Liver (tissue), 9 donors: ENCODE results near the gene RNF144B. TPM values are rescaled to one million over a fixed set of nuclear protein-coding genes. Genes with fewer than 3 reads are reported as not detected.

Source experiments
- DNase-seq: peaks from one replicate; pipeline ENCODE4 v3.0.0-alpha.2; 2017; ENCODE audit warnings: low spot score
- H3K27ac ChIP-seq, 2 donors: one replicate each; pipeline ENCODE4 v1.7.0; 2013; ENCODE audit warnings: inconsistent platforms in 2 of 2, low read length in 2 of 2, control low read depth in 1 of 2, low read depth in 1 of 2, mild to moderate bottlenecking in 1 of 2
- H3K27me3 ChIP-seq, 4 donors: one replicate each; pipeline versions ENCODE4 v1.6.1 to v1.7.0; 2013; ENCODE audit warnings: low read length in 3 of 4, inconsistent platforms in 1 of 4, mild to moderate bottlenecking in 1 of 4, moderate library complexity in 1 of 4; ENCODE audit not compliant: control insufficient read depth in 4 of 4, insufficient read depth in 4 of 4
- H3K36me3 ChIP-seq, 4 donors: one replicate each; pipeline versions ENCODE4 v1.6.1 to v1.7.0; 2013; ENCODE audit warnings: low read length in 3 of 4, mild to moderate bottlenecking in 3 of 4, low read depth in 1 of 4, moderate library complexity in 1 of 4; ENCODE audit not compliant: control insufficient read depth in 4 of 4, insufficient read depth in 3 of 4
- H3K4me1 ChIP-seq, 4 donors: one replicate each; pipeline versions ENCODE4 v1.6.1 to v1.7.0; 2013; ENCODE audit warnings: low read length in 3 of 4, mild to moderate bottlenecking in 3 of 4, moderate library complexity in 1 of 4; ENCODE audit not compliant: control insufficient read depth in 4 of 4, insufficient read depth in 4 of 4
- H3K4me3 ChIP-seq, 3 donors: one replicate each; pipeline versions ENCODE4 v1.6.1 to v1.7.0; 2013; ENCODE audit warnings: low read length in 3 of 3, control low read depth in 1 of 3, low read depth in 1 of 3, mild to moderate bottlenecking in 1 of 3
- H3K9ac ChIP-seq, 2 donors: one replicate each; pipeline ENCODE4 v1.7.0; 2013; ENCODE audit warnings: low read length in 2 of 2, mild to moderate bottlenecking in 2 of 2, moderate library complexity in 2 of 2, control low read depth in 1 of 2, low read depth in 1 of 2
- H3K9me3 ChIP-seq, 4 donors: one replicate each; pipeline versions ENCODE4 v1.6.1 to v1.7.0; 2013; ENCODE audit warnings: low read length in 3 of 4; ENCODE audit not compliant: control insufficient read depth in 4 of 4
- ATF3 ChIP-seq: IDR thresholded peaks from 2 replicates; pipeline ENCODE4 v1.6.1; 2016; ENCODE audit warnings: antibody characterized with exemption
- CTCF ChIP-seq: fragments of 150-350 bp; IDR thresholded peaks from 2 replicates; pipeline ENCODE4 v1.5.1; 2017; ENCODE audit warnings: improper control_type of control experiment, low read depth, low read length; ENCODE audit not compliant: missing input control
- EGR1 ChIP-seq, 2 donors: IDR thresholded peaks; 2 replicates each; pipeline ENCODE4 v1.6.1; 2016 to 2018; ENCODE audit warnings: antibody characterized with exemption in 2 of 2, low read depth in 2 of 2
- FOXA1 ChIP-seq: IDR thresholded peaks from 2 replicates; pipeline ENCODE4 v1.6.1; 2016; ENCODE audit warnings: antibody characterized with exemption
- HNF4A ChIP-seq, 2 donors: conservative IDR thresholded peaks; 2 replicates each; pipeline ENCODE4 v1.6.1; 2016; ENCODE audit warnings: antibody characterized with exemption in 2 of 2, mild to moderate bottlenecking in 2 of 2
- HNF4G ChIP-seq: IDR thresholded peaks from 2 replicates; pipeline ENCODE4 v1.6.1; 2016; ENCODE audit warnings: antibody characterized with exemption
- JUND ChIP-seq, 2 donors: IDR thresholded peaks; 2 replicates each; pipeline ENCODE4 v1.6.1; 2016; ENCODE audit warnings: antibody characterized with exemption in 2 of 2
- RAD21 ChIP-seq, 2 donors: IDR thresholded peaks; 2 replicates each; pipeline ENCODE4 v1.6.1; 2016; ENCODE audit warnings: antibody characterized with exemption in 2 of 2, mild to moderate bottlenecking in 2 of 2
- REST ChIP-seq: IDR thresholded peaks from 2 replicates; pipeline ENCODE4 v1.6.1; 2016; ENCODE audit warnings: antibody characterized with exemption, mild to moderate bottlenecking
- RXRA ChIP-seq, 2 donors: IDR thresholded peaks; 2 replicates each; pipeline ENCODE4 v1.6.1; 2017 to 2018; ENCODE audit warnings: antibody characterized with exemption in 2 of 2, mild to moderate bottlenecking in 1 of 2
- SP1 ChIP-seq: IDR thresholded peaks from 2 replicates; pipeline ENCODE4 v1.6.1; 2018; ENCODE audit warnings: antibody characterized with exemption, mild to moderate bottlenecking
- TAF1 ChIP-seq: conservative IDR thresholded peaks from 2 replicates; pipeline ENCODE4 v1.6.1; 2016; ENCODE audit warnings: antibody characterized with exemption, mild to moderate bottlenecking
- YY1 ChIP-seq: IDR thresholded peaks from 2 replicates; pipeline ENCODE4 v1.6.1; 2016; ENCODE audit warnings: antibody characterized with exemption, mild to moderate bottlenecking
- ZBTB33 ChIP-seq: IDR thresholded peaks from 2 replicates; pipeline ENCODE4 v1.6.1; 2016; ENCODE audit warnings: antibody characterized with exemption
- WGBS: extraction: QIAGEN DNeasy Blood & Tissue Kit; methylation state at CpG from one replicate; pipeline ENCODE4 v1.1.7; 2013; 5-methylcytosine and 5-hydroxymethylcytosine counted together
- polyA plus RNA-seq, 2 donors: library from polyadenylated mRNA; stranded (reverse) in 1 of 2; unstranded in 1 of 2; fragments of 200-250 nt in 1 of 2; fragments of >200 nt in 1 of 2; fragmentation: Nextera tagmentation in 1 of 2; extraction: Ambion mirVana in 1 of 2; gene quantifications; one replicate each; pipeline versions ENCODE4 v1.2.1 to v1.2.3, GENCODE V29; 2013 to 2015
- total RNA-seq, 2 donors: library from RNA; depleted of rRNA; stranded (reverse); fragments of >200 nt; gene quantifications; one replicate each; pipeline ENCODE4 v1.2.3, GENCODE V29; 2014
- donor health status: healthy.
- donor health status: healthy.
- donor health status: healthy.
- donor health status: healthy.
- donor health status: healthy.

RNF144B gene
- total and polyA plus RNA-seq, 4 donors = 3.0 to 15.1 (median 7.6) TPM

- no peaks in the 10 kb centered on the region for H3K27me3 ChIP-seq
- H3K9me3 ChIP-seq = no peaks in the 10 kb centered on the region
- H3K9ac ChIP-seq = no peak overlapping the region
- H3K36me3 ChIP-seq = peaks cover 0 to 2% (median 0%) of the 10 kb centered on the region in 4 donors
- no peak for TF ChIP-seq ATF3
- no peak for TF ChIP-seq RXRA (IDR thresholded peaks at IDR 0.05)
- no peak for TF ChIP-seq YY1
- no peak for TF ChIP-seq EGR1 (IDR thresholded peaks at IDR 0.05; ENCODE audit: low read depth in 2 of 2)
- TF ChIP-seq HNF4A (conservative IDR thresholded peaks at IDR 0.05) = no peak
- TF ChIP-seq SP1 = no peak
- TF ChIP-seq RAD21 (IDR thresholded peaks at IDR 0.05) = no peak
- TF ChIP-seq FOXA1 = no peak
- no peak for TF ChIP-seq TAF1
- no peak for TF ChIP-seq CTCF
- no peak for TF ChIP-seq REST
- H3K4me1 ChIP-seq = peaks cover 0 to 19% (median 0%) of the 10 kb centered on the region in 4 donors
- H3K27ac ChIP-seq = no peak overlapping the region
- DNase-seq = no peak
- 97% methylated on average over 2 of the region's 2 CpGs for WGBS
- H3K4me3 ChIP-seq = no peak overlapping the region
These were observed 64.6 kb downstream of the RNF144B start for GRCh38 chr6:18451756-18452155.

GRCh38 chr6:18454446-18454845 lies 67.3 kb downstream of the RNF144B start:
- Histone ChIP-seq H3K27ac (no peak overlapping the region), H3K27me3 (no peaks in the 10 kb centered on the region), H3K9ac (no peak overlapping the region), H3K9me3 (no peaks in the 10 kb centered on the region), H3K4me1 (no peaks in the 10 kb centered on the region), H3K36me3 (peaks cover 0 to 16% (median 14%) of the 10 kb centered on the region in 4 donors), H3K4me3 (no peak overlapping the region)
- 81% methylated on average over 4 of the region's 4 CpGs for WGBS
- no peak for DNase-seq
- TF ChIP-seq FOXA1 = no peak
- no peak for TF ChIP-seq REST
- no peak for TF ChIP-seq HNF4A (conservative IDR thresholded peaks at IDR 0.05)
- no peak for TF ChIP-seq CTCF
- TF ChIP-seq ATF3 = no peak
- TF ChIP-seq ZBTB33 = no peak
- TF ChIP-seq JUND (IDR thresholded peaks at IDR 0.05) = no peak
- no peak for TF ChIP-seq HNF4G
